ENCODE measurements around the gene ATF6. TPM values are rescaled to one million over a fixed set of nuclear protein-coding genes. Genes with fewer than 3 reads are reported as not detected.

ATF6 gene
- total and polyA plus RNA-seq, 9 of the 15 experiments (the other 6 are each of a cell fraction or from before 2014, with no cell fraction given): 11.7 to 32.4 (median 20.4) TPM

- TF ChIP-seq MGA (IDR thresholded peaks at IDR 0.05) (peak; percentile 63), CREB5 (CRISPR knock-in tag; IDR thresholded peaks at IDR 0.05) (no peak), ZC3H8 (IDR thresholded peaks at IDR 0.05) (no peak), THAP7 (CRISPR knock-in tag; IDR thresholded peaks at IDR 0.05) (no peak), CBX2 (IDR thresholded peaks at IDR 0.05; ENCODE audit: insufficient read depth, low read length, poor library complexity, severe bottlenecking) (no peak), NCOA4 (IDR thresholded peaks at IDR 0.05; ENCODE audit: partially characterized antibody) (no peak), SREBF2 (CRISPR knock-in tag; IDR thresholded peaks at IDR 0.05) (no peak), DLX4 (CRISPR knock-in tag; IDR thresholded peaks at IDR 0.05) (no peak), DACH1 (IDR thresholded peaks at IDR 0.05; ENCODE audit: partially characterized antibody) (no peak), ZKSCAN3 (CRISPR knock-in tag; IDR thresholded peaks at IDR 0.05) (no peak), POLR2G (IDR thresholded peaks at IDR 0.05; ENCODE audit: low read depth, low read length) (no peak), ETS1 (conservative IDR thresholded peaks at IDR 0.05; ENCODE audit: control insufficient read depth, low read depth, low read length) (0 out of 2 replicates have a peak, but pooled peaks have one; percentile 41)
Measured at GRCh38 chr1:161721738-161722343, 44.3 kb upstream of the ATF6 start (continued).
